Right atrium auricular region (tissue), 2 donors: ENCODE results near the gene SYT2. TPM values are rescaled to one million over a fixed set of nuclear protein-coding genes. Genes with fewer than 3 reads are reported as not detected.
"Not testable (repeated sequence)": the region's sequence is repeated elsewhere in the genome, so short reads cannot be mapped to it uniquely, and the experiment has no call there.

Experiments
- DNase-seq: peaks from one replicate; pipeline ENCODE4 v3.0.0-alpha.2; 2019; ENCODE audit warnings: low spot score
- H3K27ac ChIP-seq, 2 donors: fragments of 200-600 bp; sonication (generic); 1 replicate in 1 of 2; 2 replicates in 1 of 2; pipeline ENCODE4 v1.5.1; 2016 to 2019
- H3K27me3 ChIP-seq, 2 donors: fragments of 200-600 bp; sonication (generic); one replicate each; pipeline versions ENCODE4 v1.5.1 to v1.6.0; 2017 to 2019
- H3K36me3 ChIP-seq: fragments of 200-600 bp; sonication (generic); one replicate; pipeline ENCODE4 v1.5.1; 2016
- H3K4me1 ChIP-seq, 2 donors: fragments of 200-600 bp; sonication (generic); one replicate each; pipeline versions ENCODE4 v1.5.1 to v1.6.0; 2017 to 2019
- H3K4me3 ChIP-seq, 2 donors: fragments of 200-600 bp; sonication (generic); 1 replicate in 1 of 2; 2 replicates in 1 of 2; pipeline ENCODE4 v1.5.1; 2017 to 2019; ENCODE audit warnings: mild to moderate bottlenecking in 1 of 2, moderate library complexity in 1 of 2
- H3K9me3 ChIP-seq, 2 donors: fragments of 200-600 bp; sonication (generic); one replicate each; pipeline ENCODE4 v1.5.1; 2019
- total RNA-seq, 2 donors: library from RNA; depleted of rRNA; stranded (reverse); fragments of >200 nt; gene quantifications; one replicate each; pipeline ENCODE4 v1.1.0, GENCODE V29; 2016
- TF ChIP-seq, protein P1 (sequence below), 2 donors: fragments of 200-600 bp; sonication (generic); IDR thresholded peaks; one replicate each; pipeline ENCODE4 v1.5.1; 2019; ENCODE audit warnings: antibody characterized with exemption in 2 of 2

The SYT2 gene
- total RNA-seq, 2 donors from 2014 or later: not detected

DNA sequence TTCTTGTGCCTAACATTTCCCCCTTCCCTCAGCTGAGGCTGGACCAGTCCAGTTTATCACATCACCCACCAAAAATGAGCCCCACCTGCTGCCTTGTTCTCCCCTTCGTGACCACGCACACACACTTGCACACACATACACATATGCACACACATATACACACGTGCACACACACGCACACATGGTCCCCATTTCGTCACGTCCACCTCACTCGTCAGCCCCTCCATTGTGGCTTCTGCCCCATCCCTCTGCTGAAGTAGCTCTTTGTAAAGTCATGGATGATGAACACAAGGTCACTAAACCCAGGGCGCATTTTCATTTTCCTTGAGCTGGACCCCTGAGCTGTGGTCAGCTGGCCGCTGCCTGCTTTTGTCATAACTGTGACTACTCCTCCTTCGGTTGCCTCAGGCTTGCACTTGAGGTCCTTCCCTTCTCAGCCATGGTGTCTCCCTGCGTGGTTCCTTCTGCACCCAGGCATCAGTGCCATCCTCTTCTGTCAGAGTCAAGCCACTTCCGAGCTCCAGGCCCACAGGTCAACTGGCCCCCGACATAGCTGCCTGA lies 93.8 kb downstream of the SYT2 start:
- Histone ChIP-seq H3K36me3 (no peaks in the 10 kb centered on the region), H3K4me3 (no peak overlapping the region), H3K4me1 (peaks cover 0 to 39% of the 10 kb centered on the region in 2 donors), H3K27ac (peak overlapping the region; percentile 54 to 71), H3K27me3 (no peaks in the 10 kb centered on the region), H3K9me3 (no peaks in the 10 kb centered on the region)
- TF ChIP-seq, protein P1, sequence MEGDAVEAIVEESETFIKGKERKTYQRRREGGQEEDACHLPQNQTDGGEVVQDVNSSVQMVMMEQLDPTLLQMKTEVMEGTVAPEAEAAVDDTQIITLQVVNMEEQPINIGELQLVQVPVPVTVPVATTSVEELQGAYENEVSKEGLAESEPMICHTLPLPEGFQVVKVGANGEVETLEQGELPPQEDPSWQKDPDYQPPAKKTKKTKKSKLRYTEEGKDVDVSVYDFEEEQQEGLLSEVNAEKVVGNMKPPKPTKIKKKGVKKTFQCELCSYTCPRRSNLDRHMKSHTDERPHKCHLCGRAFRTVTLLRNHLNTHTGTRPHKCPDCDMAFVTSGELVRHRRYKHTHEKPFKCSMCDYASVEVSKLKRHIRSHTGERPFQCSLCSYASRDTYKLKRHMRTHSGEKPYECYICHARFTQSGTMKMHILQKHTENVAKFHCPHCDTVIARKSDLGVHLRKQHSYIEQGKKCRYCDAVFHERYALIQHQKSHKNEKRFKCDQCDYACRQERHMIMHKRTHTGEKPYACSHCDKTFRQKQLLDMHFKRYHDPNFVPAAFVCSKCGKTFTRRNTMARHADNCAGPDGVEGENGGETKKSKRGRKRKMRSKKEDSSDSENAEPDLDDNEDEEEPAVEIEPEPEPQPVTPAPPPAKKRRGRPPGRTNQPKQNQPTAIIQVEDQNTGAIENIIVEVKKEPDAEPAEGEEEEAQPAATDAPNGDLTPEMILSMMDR (IDR thresholded peaks at IDR 0.05): no peak
- no peak for DNase-seq

DNA sequence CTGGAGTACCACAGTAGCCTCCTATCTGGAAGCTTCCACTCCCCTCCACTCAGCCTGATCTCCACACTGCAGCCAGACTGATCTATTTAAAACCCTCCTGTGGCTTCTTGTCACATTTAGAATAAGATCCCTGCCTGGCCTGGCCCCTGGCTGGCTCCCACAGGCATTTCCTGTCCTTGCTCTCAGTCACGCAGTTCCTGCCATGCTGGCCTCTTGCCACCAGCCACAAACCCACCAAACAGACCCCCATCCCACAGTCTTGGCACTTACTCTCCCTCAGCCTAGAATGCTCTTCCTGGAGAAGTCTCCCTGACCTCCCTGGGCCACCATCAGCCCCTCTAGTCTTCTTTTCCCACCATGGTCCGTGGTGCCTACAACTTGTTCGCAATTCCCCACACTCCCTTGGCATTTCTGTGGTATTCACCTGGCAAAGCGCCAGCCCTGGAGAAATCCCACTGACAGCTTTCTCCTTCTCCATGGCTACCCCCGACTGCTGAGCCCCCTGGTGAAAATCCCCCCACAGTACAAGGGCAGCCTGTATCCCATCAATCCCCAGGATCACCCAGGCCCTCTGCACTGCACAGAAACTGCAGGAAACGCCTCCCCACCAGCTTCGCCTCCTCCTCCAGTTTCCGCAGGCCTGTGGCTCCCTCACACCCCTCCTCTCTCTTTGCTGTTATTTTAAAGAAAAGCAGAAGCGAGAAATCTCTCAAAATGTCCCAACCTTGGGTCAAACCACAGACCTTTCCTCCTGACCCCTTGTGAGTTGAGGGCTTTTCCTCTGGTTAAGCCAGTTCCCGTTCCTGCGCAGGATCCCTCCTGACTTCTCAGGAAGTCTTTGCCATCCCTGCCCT lies 94.5 kb downstream of the SYT2 start:
- no peaks in the 10 kb centered on the region for H3K9me3 ChIP-seq
- H3K36me3 ChIP-seq: no peaks in the 10 kb centered on the region
- peaks cover 0 to 39% of the 10 kb centered on the region in 2 donors for H3K4me1 ChIP-seq
- no peak overlapping the region for H3K4me3 ChIP-seq
- TF ChIP-seq, protein P1 (IDR thresholded peaks at IDR 0.05): no peak
- peak overlapping the region; percentile 54 to 71 for H3K27ac ChIP-seq
- DNase-seq: no peak
- H3K27me3 ChIP-seq: no peaks in the 10 kb centered on the region

DNA sequence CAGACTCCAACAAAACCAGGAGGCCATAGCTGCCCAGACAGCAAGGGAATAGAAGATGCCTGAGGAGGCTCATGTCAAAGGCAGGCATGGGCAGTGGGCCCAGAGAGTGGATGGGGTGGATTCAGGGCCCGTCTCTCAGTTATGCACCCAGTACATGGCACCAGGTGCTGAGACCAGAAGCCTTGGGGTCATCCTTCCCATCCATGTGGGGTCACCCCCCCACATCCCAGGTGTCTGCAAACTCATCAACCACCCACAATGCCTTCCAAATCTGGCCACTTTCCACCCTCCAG lies 95.1 kb downstream of the SYT2 start:
- not testable (repeated sequence) for DNase-seq, H3K9me3 ChIP-seq, H3K27me3 ChIP-seq, H3K36me3 ChIP-seq, H3K4me3 ChIP-seq
- H3K4me1 ChIP-seq: peaks cover 0 to 39% of the 10 kb centered on the region in 2 donors
- peak overlapping the region; percentile 54 to 71 for H3K27ac ChIP-seq

DNA sequence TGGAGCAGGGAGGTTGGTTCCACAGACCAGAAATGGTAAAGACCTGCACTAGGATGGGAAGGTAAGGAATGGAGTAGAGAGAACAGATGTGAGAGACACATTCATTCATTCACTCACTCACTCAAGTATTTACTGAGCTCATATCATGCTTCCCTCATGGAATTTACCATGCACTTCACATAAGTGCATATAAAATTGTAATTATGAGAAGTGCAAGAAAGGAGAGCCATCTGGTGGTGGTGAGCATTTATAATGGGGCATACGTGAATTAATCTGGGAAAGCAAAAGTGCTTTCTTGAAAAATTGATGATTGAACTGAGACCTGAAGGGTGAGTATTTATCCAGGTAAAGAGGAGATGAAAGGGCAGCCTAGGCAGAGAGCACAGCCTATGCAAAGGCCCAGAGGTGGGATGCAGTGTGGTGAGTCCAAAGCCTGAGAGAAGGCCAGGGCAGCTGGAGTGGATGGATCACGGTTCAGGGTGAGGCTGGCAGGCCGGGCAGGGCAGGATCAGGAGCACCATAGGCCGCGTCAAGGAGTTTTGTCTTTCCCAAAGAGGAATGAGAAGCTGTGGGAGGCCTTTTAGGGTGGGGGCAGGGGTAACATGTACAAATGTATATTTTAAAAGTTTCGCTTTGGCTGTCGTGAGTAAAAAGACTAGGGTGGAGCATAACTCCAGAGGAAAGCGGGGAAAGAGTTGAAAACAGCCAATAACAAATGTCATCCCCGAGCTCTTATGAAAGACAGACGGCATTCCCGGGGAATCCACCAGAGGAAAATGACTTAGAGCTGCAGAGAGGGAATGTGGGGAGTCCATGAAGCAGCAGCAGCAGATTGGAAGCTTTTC lies 95.7 kb downstream of the SYT2 start:
- not testable (repeated sequence) for DNase-seq, H3K9me3 ChIP-seq, H3K4me3 ChIP-seq, H3K36me3 ChIP-seq, H3K27me3 ChIP-seq
- TF ChIP-seq, protein P1 (IDR thresholded peaks at IDR 0.05): peak in 1 of 2 donors; percentile 40
- peaks cover 0 to 39% of the 10 kb centered on the region in 2 donors for H3K4me1 ChIP-seq
- peak overlapping the region; percentile 54 to 71 for H3K27ac ChIP-seq

DNA sequence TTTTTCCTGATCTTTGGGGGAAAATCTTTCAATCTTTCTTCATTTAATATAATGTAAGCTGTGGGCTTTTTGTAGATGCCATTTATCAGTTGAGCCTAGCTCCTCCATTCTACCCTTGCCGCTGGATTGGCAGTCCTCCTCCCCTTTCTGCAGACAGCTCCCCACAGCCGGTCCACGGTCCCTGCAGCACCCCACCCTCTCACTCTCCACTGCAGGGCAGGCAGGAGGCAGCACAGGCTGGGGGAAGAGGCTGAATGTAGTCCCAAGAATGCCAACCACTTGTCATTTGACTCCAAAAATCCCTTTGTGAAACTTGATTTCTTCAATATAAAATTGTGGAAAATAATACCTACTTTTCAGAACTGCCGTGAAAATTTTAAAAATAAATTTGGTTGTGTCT lies 96.7 kb downstream of the SYT2 start:
- TF ChIP-seq, protein P1 (IDR thresholded peaks at IDR 0.05): no peak
- DNase-seq: no peak
- no peak overlapping the region for H3K27ac ChIP-seq
- H3K4me3 ChIP-seq: no peak overlapping the region
- H3K27me3 ChIP-seq: no peaks in the 10 kb centered on the region
- H3K36me3 ChIP-seq: peaks cover 2% of the 10 kb centered on the region
- peaks cover 0 to 29% of the 10 kb centered on the region in 2 donors for H3K4me1 ChIP-seq
- no peaks in the 10 kb centered on the region for H3K9me3 ChIP-seq

DNA sequence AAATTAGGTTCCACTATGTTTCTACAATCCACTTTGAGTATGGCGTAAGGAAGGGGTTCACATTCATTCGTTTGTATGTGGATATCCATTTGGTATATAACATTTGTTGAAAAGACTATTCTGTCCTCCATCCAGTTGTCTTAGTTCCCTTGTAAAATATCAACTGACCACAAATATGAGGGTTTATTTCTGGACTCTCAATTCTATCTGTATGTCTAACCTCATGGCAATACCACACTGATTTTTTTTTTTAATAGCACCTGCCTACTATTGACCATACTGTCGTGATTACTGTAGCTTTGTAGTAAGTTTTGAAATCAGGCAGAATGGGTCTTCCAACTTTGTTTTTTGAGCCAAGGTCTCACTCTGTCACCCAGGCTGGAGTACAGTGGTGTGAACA lies 98.2 kb downstream of the SYT2 start:
- not testable (repeated sequence) for H3K9me3 ChIP-seq, DNase-seq, H3K27me3 ChIP-seq, H3K36me3 ChIP-seq, H3K27ac ChIP-seq, H3K4me3 ChIP-seq
- H3K4me1 ChIP-seq: peaks cover 0 to 23% of the 10 kb centered on the region in 2 donors
